NB4 (cell line): ENCODE data around the gene GAA.

Experiments used
- TF ChIP-seq, protein P1 (sequence below): IDR thresholded peaks from one replicate; pipeline ENCODE4 v1.5.1; 2012; ENCODE audit warnings: low read depth, low read length
- TF ChIP-seq, protein P2 (sequence below): IDR thresholded peaks from 2 replicates; pipeline ENCODE4 v1.6.1; 2011; ENCODE audit warnings: low read depth, low read length

DNA sequence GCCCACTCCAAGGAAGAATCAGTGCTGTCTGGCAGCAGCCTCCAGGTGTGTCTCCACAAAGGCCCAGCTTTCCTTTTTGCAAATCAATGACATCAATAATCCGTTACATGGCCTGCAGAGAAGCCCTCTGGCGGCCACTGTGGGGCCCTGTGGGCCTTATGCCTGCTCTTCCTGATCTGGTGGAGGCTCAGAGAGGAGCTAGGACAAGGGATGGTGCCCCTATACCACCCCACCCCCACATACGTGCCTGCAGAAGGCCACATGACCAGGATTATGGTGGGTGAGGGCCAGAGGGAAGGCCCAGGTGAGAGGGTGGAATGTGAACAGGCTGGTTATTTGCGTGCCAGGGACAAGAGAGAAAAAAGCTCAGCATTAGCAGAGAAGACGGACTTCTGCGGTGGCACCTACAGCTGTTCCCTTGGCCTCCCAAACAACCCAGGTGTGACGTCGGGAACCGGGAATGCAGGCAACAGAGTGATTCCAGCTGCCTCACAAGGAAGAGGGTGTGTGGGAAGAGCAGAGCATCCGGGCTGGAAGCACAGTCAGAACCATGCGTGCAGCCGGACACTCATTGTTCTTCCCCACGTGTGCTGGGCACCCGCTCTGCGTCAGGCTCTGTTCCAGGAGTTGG is 23.1 kb downstream of the GAA start:
- TF ChIP-seq, protein P1, sequence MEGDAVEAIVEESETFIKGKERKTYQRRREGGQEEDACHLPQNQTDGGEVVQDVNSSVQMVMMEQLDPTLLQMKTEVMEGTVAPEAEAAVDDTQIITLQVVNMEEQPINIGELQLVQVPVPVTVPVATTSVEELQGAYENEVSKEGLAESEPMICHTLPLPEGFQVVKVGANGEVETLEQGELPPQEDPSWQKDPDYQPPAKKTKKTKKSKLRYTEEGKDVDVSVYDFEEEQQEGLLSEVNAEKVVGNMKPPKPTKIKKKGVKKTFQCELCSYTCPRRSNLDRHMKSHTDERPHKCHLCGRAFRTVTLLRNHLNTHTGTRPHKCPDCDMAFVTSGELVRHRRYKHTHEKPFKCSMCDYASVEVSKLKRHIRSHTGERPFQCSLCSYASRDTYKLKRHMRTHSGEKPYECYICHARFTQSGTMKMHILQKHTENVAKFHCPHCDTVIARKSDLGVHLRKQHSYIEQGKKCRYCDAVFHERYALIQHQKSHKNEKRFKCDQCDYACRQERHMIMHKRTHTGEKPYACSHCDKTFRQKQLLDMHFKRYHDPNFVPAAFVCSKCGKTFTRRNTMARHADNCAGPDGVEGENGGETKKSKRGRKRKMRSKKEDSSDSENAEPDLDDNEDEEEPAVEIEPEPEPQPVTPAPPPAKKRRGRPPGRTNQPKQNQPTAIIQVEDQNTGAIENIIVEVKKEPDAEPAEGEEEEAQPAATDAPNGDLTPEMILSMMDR: peak; percentile 23
- TF ChIP-seq, protein P2, sequence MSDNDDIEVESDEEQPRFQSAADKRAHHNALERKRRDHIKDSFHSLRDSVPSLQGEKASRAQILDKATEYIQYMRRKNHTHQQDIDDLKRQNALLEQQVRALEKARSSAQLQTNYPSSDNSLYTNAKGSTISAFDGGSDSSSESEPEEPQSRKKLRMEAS: no peak
